HL-60 (cell line): Measurements from ENCODE around the gene CHST14.

ENCODE experiments used
- CTCF ChIP-seq: IDR thresholded peaks from one replicate; pipeline ENCODE4 v1.5.1; 2011; ENCODE audit warnings: low read length, control low read depth, inconsistent platforms; ENCODE audit not compliant: insufficient read depth
- POLR2AphosphoS5 ChIP-seq: IDR thresholded peaks from 2 replicates; pipeline ENCODE4 v1.6.1; 2012; ENCODE audit warnings: low read depth

GRCh38 chr15:40428185-40428584 lies 42.6 kb upstream of the CHST14 start:
- no peak for TF ChIP-seq CTCF
- no peak for TF ChIP-seq POLR2AphosphoS5
